Common myeloid progenitor, CD34-positive (primary cell): ENCODE data around the gene VCAN.

Experiments
- CTCF ChIA-PET: fragments of 350-600 bp; sonication (Branson Sonifier 250); formaldehyde crosslinking; loops from one replicate; lab custom pipeline; 2021; ENCODE audit warnings: antibody characterized with exemption; lab: Charles Lee
- POLR2A ChIA-PET: fragments of 350-600 bp; sonication (Branson Sonifier 250); formaldehyde crosslinking; loops from one replicate; lab custom pipeline; 2021; ENCODE audit warnings: antibody characterized with exemption; lab: Charles Lee
- DNase-seq, 3 donors: peaks; one replicate each; pipeline versions ENCODE4 v3.0.0 to v3.0.0-alpha.2; 2013
- H3K27ac ChIP-seq, 2 experiments: 1 replicate in 1 of 2; 2 replicates in 1 of 2; pipeline ENCODE4 v1.7.0; 2013; ENCODE audit warnings: inconsistent platforms in 2 of 2, low read length in 2 of 2, mild to moderate bottlenecking in 2 of 2, low read depth in 1 of 2, moderate library complexity in 1 of 2; ENCODE audit not compliant: severe bottlenecking in 2 of 2, insufficient read depth in 1 of 2, poor library complexity in 1 of 2
- H3K27me3 ChIP-seq, 5 experiments: replicated peaks in 2 of 5; 1 replicate in 3 of 5; 2 replicates in 2 of 5; pipeline versions ENCODE4 v1.6.1 to v1.7.0; 2013; ENCODE audit warnings: low read length in 4 of 5, mild to moderate bottlenecking in 2 of 5, moderate library complexity in 2 of 5, inconsistent platforms in 1 of 5; ENCODE audit not compliant: insufficient read depth in 5 of 5, control insufficient read depth in 4 of 5
- H3K36me3 ChIP-seq, 4 experiments: 1 replicate in 2 of 4; 2 replicates in 2 of 4; pipeline versions ENCODE4 v1.6.1 to v1.7.0; 2013; ENCODE audit warnings: low read length in 3 of 4, control low read depth in 1 of 4, mild to moderate bottlenecking in 1 of 4; ENCODE audit not compliant: control insufficient read depth in 4 of 4, insufficient read depth in 4 of 4
- H3K4me1 ChIP-seq, 4 experiments: 1 replicate in 3 of 4; 2 replicates in 1 of 4; pipeline versions ENCODE4 v1.6.1 to v1.7.1; 2013; ENCODE audit warnings: low read length in 3 of 4, mild to moderate bottlenecking in 3 of 4, control low read depth in 1 of 4, inconsistent platforms in 1 of 4, moderate library complexity in 1 of 4; ENCODE audit not compliant: control insufficient read depth in 4 of 4, insufficient read depth in 4 of 4; ENCODE audit errors: control extremely low read depth in 1 of 4
- H3K4me3 ChIP-seq, 7 experiments: 1 replicate in 4 of 7; 2 replicates in 3 of 7; pipeline versions ENCODE4 v1.5.1 to v1.7.0; 2013; ENCODE audit warnings: mild to moderate bottlenecking in 7 of 7, low read length in 6 of 7, moderate library complexity in 6 of 7, inconsistent platforms in 2 of 7, low read depth in 2 of 7, control low read depth in 1 of 7; ENCODE audit not compliant: insufficient read depth in 4 of 7, control insufficient read depth in 1 of 7; ENCODE audit errors: extremely low read depth in 1 of 7
- H3K9me3 ChIP-seq, 5 experiments: 1 replicate in 4 of 5; 2 replicates in 1 of 5; pipeline versions ENCODE4 v1.6.1 to v1.7.1; 2013; ENCODE audit warnings: low read length in 4 of 5, mild to moderate bottlenecking in 2 of 5, inconsistent platforms in 1 of 5, low read depth in 1 of 5, moderate library complexity in 1 of 5; ENCODE audit not compliant: control insufficient read depth in 4 of 5, insufficient read depth in 2 of 5; ENCODE audit errors: control extremely low read depth in 1 of 5
- WGBS: methylation state at CpG from one replicate; pipeline ENCODE4 v1.1.5; 2013; ENCODE audit not compliant: insufficient coverage; 5-methylcytosine and 5-hydroxymethylcytosine counted together

Gene VCAN

DNA sequence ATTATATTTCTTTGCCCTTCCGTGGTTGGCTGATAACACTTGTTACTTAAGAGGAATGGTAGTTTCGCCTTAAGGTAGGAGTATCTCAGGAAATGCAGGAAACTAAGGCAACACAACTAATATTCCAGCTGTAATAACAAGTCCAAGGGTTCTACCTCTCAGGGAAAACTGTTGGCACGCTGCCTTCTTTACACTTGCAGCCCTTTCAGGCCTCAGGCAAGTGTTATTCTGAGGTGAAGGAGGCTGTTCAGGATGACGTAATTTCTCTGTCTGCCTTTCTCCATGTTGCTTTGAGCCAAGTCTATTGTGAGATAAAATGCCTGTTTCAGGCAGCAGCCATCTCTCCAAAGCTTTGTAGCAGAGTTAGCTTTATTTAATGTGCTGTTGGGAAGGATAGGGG is 38.0 kb downstream of the VCAN start:
- H3K27ac ChIP-seq, result no peak overlapping the region
- no peaks in the 10 kb centered on the region for H3K4me1 ChIP-seq
- peaks cover 0 to 3% (median 0%) of the 10 kb centered on the region in 5 experiments for H3K9me3 ChIP-seq
- ChIA-PET POLR2A (no interaction called here), CTCF (no interaction called here)
- no peak for DNase-seq
- no peaks in the 10 kb centered on the region for H3K36me3 ChIP-seq
- no peaks in the 10 kb centered on the region for H3K27me3 ChIP-seq
- 84% methylated on average over 3 of the region's 4 CpGs for WGBS
- no peak overlapping the region for H3K4me3 ChIP-seq

DNA sequence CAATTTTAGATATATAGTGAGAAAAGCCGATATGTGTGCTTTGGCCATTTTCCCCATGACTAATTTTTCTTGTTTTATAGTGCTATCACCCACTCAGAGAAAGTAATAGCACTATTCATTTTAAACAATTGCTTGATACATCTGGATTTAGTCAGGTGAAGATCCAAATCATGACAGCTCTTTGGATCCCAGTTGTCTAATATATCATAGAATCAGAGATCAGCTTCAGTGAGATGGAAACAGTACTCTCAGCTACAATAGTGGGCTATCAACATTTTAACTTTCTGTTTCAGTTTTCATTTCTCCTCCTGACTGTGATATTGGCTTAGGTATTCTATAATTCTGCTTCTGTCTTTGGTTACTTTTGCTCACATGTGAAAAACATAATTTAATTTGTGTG is 38.7 kb downstream of the VCAN start:
- Histone ChIP-seq H3K36me3 (no peaks in the 10 kb centered on the region), H3K27ac (no peak overlapping the region), H3K27me3 (no peaks in the 10 kb centered on the region), H3K4me1 (no peaks in the 10 kb centered on the region), H3K9me3 (peaks cover 0 to 2% (median 0%) of the 10 kb centered on the region in 5 experiments), H3K4me3 (peak overlapping the region in 1 of 7 experiments; percentile 15)
- no peak for DNase-seq
- ChIA-PET POLR2A (no interaction called here), CTCF (no interaction called here)
- WGBS, result no CpG with 5 or more reads among the region's 1 CpG

DNA sequence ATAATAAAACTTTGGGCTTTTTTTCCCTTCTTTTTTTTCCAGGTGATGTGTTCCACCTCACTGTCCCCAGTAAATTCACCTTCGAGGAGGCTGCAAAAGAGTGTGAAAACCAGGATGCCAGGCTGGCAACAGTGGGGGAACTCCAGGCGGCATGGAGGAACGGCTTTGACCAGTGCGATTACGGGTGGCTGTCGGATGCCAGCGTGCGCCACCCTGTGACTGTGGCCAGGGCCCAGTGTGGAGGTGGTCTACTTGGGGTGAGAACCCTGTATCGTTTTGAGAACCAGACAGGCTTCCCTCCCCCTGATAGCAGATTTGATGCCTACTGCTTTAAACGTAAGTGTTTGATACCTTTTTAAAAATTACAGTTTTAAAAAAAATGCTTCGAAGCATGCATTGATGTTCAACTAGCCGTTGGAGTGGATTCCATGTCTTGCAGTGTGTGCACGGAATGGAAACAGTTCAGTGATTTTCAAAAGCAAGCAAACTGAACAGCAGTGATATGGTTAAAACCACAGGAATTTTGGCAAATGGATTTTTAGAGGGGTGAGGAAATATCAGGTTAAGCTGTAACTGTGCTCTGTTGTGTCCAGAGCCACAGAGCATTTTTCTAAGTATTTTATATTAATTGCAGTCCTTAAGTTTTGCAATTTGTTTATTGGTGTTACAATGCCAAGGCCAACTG is 40.7 kb downstream of the VCAN start:
- WGBS, result 100% methylated on average over 12 of the region's 13 CpGs
- H3K36me3 ChIP-seq, result no peaks in the 10 kb centered on the region
- no peak overlapping the region for H3K4me3 ChIP-seq
- no peaks in the 10 kb centered on the region for H3K27me3 ChIP-seq
- POLR2A ChIA-PET, result no interaction called here
- H3K4me1 ChIP-seq, result no peaks in the 10 kb centered on the region
- CTCF ChIA-PET, result no interaction called here
- no peaks in the 10 kb centered on the region for H3K9me3 ChIP-seq
- no peak for DNase-seq
- H3K27ac ChIP-seq, result no peak overlapping the region

DNA sequence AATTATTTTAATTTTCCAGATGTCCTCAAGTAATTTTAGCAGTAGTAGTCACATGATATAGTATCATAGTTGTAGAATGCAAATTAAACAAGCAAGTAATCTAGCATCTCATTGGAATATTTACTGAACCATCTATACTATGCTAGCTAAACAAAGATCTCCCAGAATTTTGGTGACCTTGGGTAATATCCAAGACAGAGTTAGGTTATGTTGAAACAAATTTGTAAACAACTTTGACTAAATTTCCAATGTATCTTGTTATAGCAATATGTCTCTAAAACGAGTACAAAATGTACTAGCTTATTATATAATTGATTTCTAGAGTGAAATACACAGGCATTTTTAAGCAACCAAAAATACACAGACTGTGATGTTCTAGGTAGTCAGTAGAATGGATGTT is 41.5 kb downstream of the VCAN start:
- H3K27me3 ChIP-seq, result no peaks in the 10 kb centered on the region
- POLR2A ChIA-PET, result no interaction called here
- DNase-seq, result no peak
- H3K4me1 ChIP-seq, result no peaks in the 10 kb centered on the region
- no peak overlapping the region for H3K4me3 ChIP-seq
- no peaks in the 10 kb centered on the region for H3K9me3 ChIP-seq
- no peaks in the 10 kb centered on the region for H3K36me3 ChIP-seq
- WGBS, result no CpG with 5 or more reads among the region's 1 CpG
- H3K27ac ChIP-seq, result no peak overlapping the region
- CTCF ChIA-PET, result no interaction called here

DNA sequence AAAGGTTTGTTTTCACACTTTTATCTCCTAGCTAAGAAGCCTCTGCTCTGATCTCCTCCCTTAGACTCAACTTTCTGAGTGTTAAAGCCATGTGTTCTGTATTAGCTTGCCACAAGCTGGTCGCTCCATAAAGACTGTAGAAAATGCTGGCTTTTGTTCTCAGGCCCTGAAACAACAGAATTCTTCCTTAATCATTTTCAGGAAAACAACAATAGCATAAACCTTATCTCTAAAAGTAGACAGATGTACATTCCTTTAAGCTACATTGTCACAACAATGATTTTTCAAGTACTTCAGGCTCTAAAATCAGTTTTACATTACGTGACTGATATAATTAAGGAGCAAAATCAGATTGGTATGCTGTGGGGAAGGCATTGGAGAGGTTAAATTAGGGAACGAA is 41.9 kb downstream of the VCAN start:
- 100% methylated on average over 2 of the region's 3 CpGs for WGBS
- H3K4me3 ChIP-seq, result no peak overlapping the region
- ChIA-PET POLR2A (no interaction called here), CTCF (no interaction called here)
- H3K9me3 ChIP-seq, result no peaks in the 10 kb centered on the region
- no peak overlapping the region for H3K27ac ChIP-seq
- no peaks in the 10 kb centered on the region for H3K4me1 ChIP-seq
- DNase-seq, result no peak
- no peaks in the 10 kb centered on the region for H3K36me3 ChIP-seq
- no peaks in the 10 kb centered on the region for H3K27me3 ChIP-seq

DNA sequence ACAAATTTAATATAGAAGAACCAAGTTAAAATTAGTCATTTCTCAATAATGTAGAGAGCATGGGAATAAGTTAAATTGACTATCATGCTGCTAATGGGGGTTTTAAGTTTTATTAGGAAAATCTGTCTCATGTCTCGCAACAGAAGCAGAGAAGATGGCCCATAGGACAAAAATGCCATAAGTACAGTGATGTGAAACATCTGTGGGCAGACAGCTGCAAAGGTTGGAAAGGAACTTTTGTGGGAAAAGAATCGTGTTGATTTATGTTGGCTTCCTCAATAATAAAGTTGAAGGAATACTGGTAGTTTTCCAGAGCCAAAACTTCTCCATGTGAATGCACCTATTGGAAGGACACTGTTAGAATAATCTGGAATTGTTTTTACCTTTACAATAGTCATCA is 44.8 kb downstream of the VCAN start:
- no peaks in the 10 kb centered on the region for H3K4me1 ChIP-seq
- no peak for DNase-seq
- no peaks in the 10 kb centered on the region for H3K9me3 ChIP-seq
- ChIA-PET POLR2A (no interaction called here), CTCF (no interaction called here)
- H3K27me3 ChIP-seq, result no peaks in the 10 kb centered on the region
- 100% methylated on average over 1 of the region's 2 CpGs for WGBS
- H3K27ac ChIP-seq, result no peak overlapping the region
- H3K4me3 ChIP-seq, result no peak overlapping the region
- no peaks in the 10 kb centered on the region for H3K36me3 ChIP-seq

DNA sequence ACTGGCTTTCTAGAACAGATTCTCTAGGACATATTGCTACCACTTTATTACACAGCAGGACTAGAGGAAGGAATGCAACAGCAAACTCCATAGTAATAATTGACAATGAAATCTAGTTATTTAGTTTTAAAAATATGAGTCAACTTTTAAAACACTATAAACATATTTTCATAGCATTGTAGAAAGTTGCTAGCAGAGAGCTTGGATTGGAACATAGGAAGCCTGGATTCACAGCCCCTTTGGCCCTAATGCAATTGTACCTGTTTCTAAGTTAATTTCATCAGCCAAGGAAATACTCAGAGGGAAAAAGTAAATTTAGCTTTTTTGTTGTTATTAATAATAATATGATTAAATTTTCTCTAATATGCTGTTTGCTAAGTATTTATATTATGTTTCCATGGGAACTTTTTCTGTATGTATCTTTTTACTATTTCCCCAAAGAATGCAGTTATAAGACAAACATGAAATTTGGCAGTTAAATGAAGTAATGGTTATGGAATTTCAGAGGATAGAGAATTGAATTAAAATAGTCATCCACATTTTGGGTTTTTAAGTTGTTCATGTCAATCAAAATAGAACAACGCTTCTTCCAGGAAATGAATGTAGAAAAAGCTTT is 45.6 kb downstream of the VCAN start:
- no CpG with 5 or more reads among the region's 1 CpG for WGBS
- Histone ChIP-seq H3K27ac (no peak overlapping the region), H3K36me3 (no peaks in the 10 kb centered on the region), H3K4me1 (no peaks in the 10 kb centered on the region), H3K9me3 (no peaks in the 10 kb centered on the region), H3K27me3 (no peaks in the 10 kb centered on the region), H3K4me3 (no peak overlapping the region)
- CTCF ChIA-PET, result interaction anchor here (0.6 kb wide), 1 partner anchor 601 kb away, joined by 3 read pairs; no protein-coding TSS in a partner anchor
- DNase-seq, result no peak
- POLR2A ChIA-PET, result no interaction called here
